ENCODE measurements around the gene CDH26. TPM values are rescaled to one million over a fixed set of nuclear protein-coding genes. Genes with fewer than 3 reads are reported as not detected.

CDH26 gene
- total and polyA plus RNA-seq, 2 donors (not counting 3 experiments of a cell fraction or from before 2014, with no cell fraction given), result 0.01 TPM; not detected in 1

GRCh38 chr20:59961423-59961822 is 3.2 kb downstream of the CDH26 start:
- H3K9me1 ChIP-seq (replicated peaks; ENCODE audit: control insufficient read depth, extremely low read depth, insufficient read depth, low read length), result no peaks in the 10 kb centered on the region
- H2AFZ ChIP-seq (ENCODE audit: low read depth, low read length), result no peak overlapping the region
- H4K20me1 ChIP-seq (replicated peaks; ENCODE audit: control insufficient read depth, extremely low read depth, insufficient read depth, low read length), result no peaks in the 10 kb centered on the region
- DNase-seq (ENCODE audit: low read depth, low spot score) (no peak), FAIRE-seq (no peak)
- no peak overlapping the region for H3K9ac ChIP-seq (replicated peaks; ENCODE audit: extremely low read depth, insufficient read depth, low read length)
- no peak overlapping the region for H3K4me3 ChIP-seq (replicated peaks in 1 of 3; ENCODE audit: insufficient read depth in 1 of 3, low read depth in 1 of 3, low read length in 3 of 3)
- H3K36me3 ChIP-seq (ENCODE audit: control insufficient read depth in 2 of 2, extremely low read depth in 1 of 2, insufficient read depth in 2 of 2, low read length in 2 of 2), result no peaks in the 10 kb centered on the region
- intact Hi-C loops (cut with micrococcal nuclease) (no loop called here), dilution Hi-C loops (cut with MboI; ENCODE audit: extremely low pct_ligation_motif_present, low sequenced_read_pairs) (no loop called here)
- no peaks in the 10 kb centered on the region for H3K79me2 ChIP-seq (ENCODE audit: control insufficient read depth, insufficient read depth, low read length)
- H3K4me2 ChIP-seq (ENCODE audit: insufficient read depth, low read length), result no peak overlapping the region
- TF ChIP-seq POLR2A (IDR thresholded peaks at IDR 0.05; ENCODE audit: low read depth, low read length), result no peak
- TF ChIP-seq EZH2 (IDR thresholded peaks at IDR 0.05; ENCODE audit: borderline replicate concordance, low read depth, low read length, severe bottlenecking), result no peak
- TF ChIP-seq MAX (IDR thresholded peaks at IDR 0.05; ENCODE audit: insufficient read depth, insufficient read length), result no peak
- no peak for TF ChIP-seq GATA2 (IDR thresholded peaks at IDR 0.05; ENCODE audit: insufficient read depth, insufficient read length, low read depth, low read length)
- no peak overlapping the region for H3K27ac ChIP-seq (ENCODE audit: insufficient read depth, low read depth, low read length)
- H3K9me3 ChIP-seq (replicated peaks; ENCODE audit: control insufficient read depth, insufficient read depth, low read length), result no peaks in the 10 kb centered on the region
- ChIA-PET CTCF (no interaction called here), POLR2A (no interaction called here)
- H3K27me3 ChIP-seq (ENCODE audit: control insufficient read depth in 2 of 2, insufficient read depth in 2 of 2, low read length in 2 of 2), result no peaks in the 10 kb centered on the region
- no peaks in the 10 kb centered on the region for H3K4me1 ChIP-seq (ENCODE audit: control insufficient read depth, extremely low read depth, insufficient read depth, low read length)
- BruUV-seq (replicated peaks), result no TSS peak

- CTCF ChIA-PET, result no interaction called here
- no peak overlapping the region for H3K27ac ChIP-seq (ENCODE audit: insufficient read depth, low read depth, low read length)
- dilution Hi-C loops (cut with MboI; ENCODE audit: extremely low pct_ligation_motif_present, low sequenced_read_pairs), result no loop called here
- no peaks in the 10 kb centered on the region for H3K27me3 ChIP-seq (ENCODE audit: control insufficient read depth in 2 of 2, insufficient read depth in 2 of 2, low read length in 2 of 2)
- BruUV-seq (replicated peaks), result no TSS peak
- no peaks in the 10 kb centered on the region for H4K20me1 ChIP-seq (replicated peaks; ENCODE audit: control insufficient read depth, extremely low read depth, insufficient read depth, low read length)
- H3K36me3 ChIP-seq (ENCODE audit: control insufficient read depth in 2 of 2, extremely low read depth in 1 of 2, insufficient read depth in 2 of 2, low read length in 2 of 2), result no peaks in the 10 kb centered on the region
- H3K9ac ChIP-seq (replicated peaks; ENCODE audit: extremely low read depth, insufficient read depth, low read length), result no peak overlapping the region
- H2AFZ ChIP-seq (ENCODE audit: low read depth, low read length), result no peak overlapping the region
- FAIRE-seq (no peak), DNase-seq (ENCODE audit: low read depth, low spot score) (no peak)
- H3K4me1 ChIP-seq (ENCODE audit: control insufficient read depth, extremely low read depth, insufficient read depth, low read length), result no peaks in the 10 kb centered on the region
- TF ChIP-seq FOS (IDR thresholded peaks at IDR 0.05; ENCODE audit: borderline replicate concordance, insufficient read depth, low read length) (no peak), GATA2 (IDR thresholded peaks at IDR 0.05; ENCODE audit: insufficient read depth, insufficient read length, low read depth, low read length) (no peak), MAX (IDR thresholded peaks at IDR 0.05; ENCODE audit: insufficient read depth, insufficient read length) (no peak), JUN (IDR thresholded peaks at IDR 0.05; ENCODE audit: borderline replicate concordance, insufficient read depth, insufficient read length, low read depth) (no peak), POLR2A (IDR thresholded peaks at IDR 0.05; ENCODE audit: low read depth, low read length) (no peak), EZH2 (IDR thresholded peaks at IDR 0.05; ENCODE audit: borderline replicate concordance, low read depth, low read length, severe bottlenecking) (no peak), MYC (IDR thresholded peaks at IDR 0.05; ENCODE audit: low read depth, low read length) (no peak), POLR2AphosphoS5 (IDR thresholded peaks at IDR 0.05; ENCODE audit: insufficient read depth, low read depth, low read length) (no peak), CTCF (IDR thresholded peaks at IDR 0.05; ENCODE audit: extremely low read depth in 1 of 2, insufficient read depth in 1 of 2, low read depth in 1 of 2, low read length in 2 of 2) (no peak)
- no peaks in the 10 kb centered on the region for H3K79me2 ChIP-seq (ENCODE audit: control insufficient read depth, insufficient read depth, low read length)
- H3K4me3 ChIP-seq (replicated peaks in 1 of 3; ENCODE audit: insufficient read depth in 1 of 3, low read depth in 1 of 3, low read length in 3 of 3), result no peak overlapping the region
- POLR2A ChIA-PET, result no interaction called here
- H3K9me3 ChIP-seq (replicated peaks; ENCODE audit: control insufficient read depth, insufficient read depth, low read length), result no peaks in the 10 kb centered on the region
- H3K9me1 ChIP-seq (replicated peaks; ENCODE audit: control insufficient read depth, extremely low read depth, insufficient read depth, low read length), result no peaks in the 10 kb centered on the region
- H3K4me2 ChIP-seq (ENCODE audit: insufficient read depth, low read length), result no peak overlapping the region
- intact Hi-C loops (cut with micrococcal nuclease), result no loop called here
Observed at GRCh38 chr20:59962155-59962554, 3.9 kb downstream of the CDH26 start.

All from endothelial cell of umbilical vein (primary cell).